HepG2 (cell line): ENCODE measurements around the gene GSTM1. TPM values are rescaled to one million over a fixed set of nuclear protein-coding genes. Genes with fewer than 3 reads are reported as not detected.
A peak's percentile ranks its signal among the peaks of the same experiment; 100 is the strongest.

ENCODE experiments used
- ADNP ChIP-seq: sonication (generic); formaldehyde crosslinking; IDR thresholded peaks from 2 replicates; pipeline ENCODE4 v1.4.0; 2020; ENCODE audit warnings: missing genetic modification reagents
- AKAP8 ChIP-seq: sonication (generic); formaldehyde crosslinking; IDR thresholded peaks from 2 replicates; pipeline ENCODE4 v1.5.1; 2020; ENCODE audit warnings: mild to moderate bottlenecking, missing genetic modification reagents
- ATF7 ChIP-seq, 2 experiments: fragments of 450-650 bp in 1 of 2; sonication (generic) in 1 of 2; formaldehyde crosslinking in 1 of 2; IDR thresholded peaks; 2 replicates each; pipeline versions ENCODE4 v1.4.0 to v1.6.1; 2016 to 2020; ENCODE audit warnings: antibody characterized with exemption in 1 of 2, mild to moderate bottlenecking in 1 of 2, missing genetic modification reagents in 1 of 2
- CBX2 ChIP-seq, 2 experiments: fragments of 200-600 bp in 1 of 2; sonication (generic); formaldehyde crosslinking in 1 of 2; IDR thresholded peaks; 2 replicates each; pipeline versions ENCODE4 v1.7.0 to v1.8.1; 2018 to 2022; ENCODE audit warnings: low read depth in 2 of 2, low read length in 1 of 2, mild to moderate bottlenecking in 1 of 2, missing genetic modification reagents in 1 of 2
- EZH2 ChIP-seq: conservative IDR thresholded peaks from 2 replicates; pipeline ENCODE4 v1.6.1; 2012; ENCODE audit warnings: mild to moderate bottlenecking, low read depth, low read length, moderate library complexity
- GATA4 ChIP-seq: sonication (generic); IDR thresholded peaks from 2 replicates; pipeline ENCODE4 v1.6.1; 2016; ENCODE audit warnings: antibody characterized with exemption, low read depth, borderline replicate concordance
- HDAC6 ChIP-seq: fragments of 200-600 bp; sonication (generic); IDR thresholded peaks from 2 replicates; pipeline ENCODE4 v1.7.0; 2017; ENCODE audit warnings: mild to moderate bottlenecking, antibody characterized with exemption, low read length, low read depth
- KLF16 ChIP-seq, 2 experiments: sonication (generic) in 1 of 2; formaldehyde crosslinking in 1 of 2; IDR thresholded peaks; 2 replicates each; pipeline versions ENCODE4 v1.6.1 to v1.8.0; 2016 to 2023; ENCODE audit warnings: missing genetic modification reagents in 2 of 2, missing compliant biosample characterization in 1 of 2
- LCORL ChIP-seq, 2 experiments: fragments of 450-650 bp in 1 of 2; sonication (generic) in 1 of 2; formaldehyde crosslinking in 1 of 2; IDR thresholded peaks; 2 replicates each; pipeline versions ENCODE4 v1.5.0 to v1.6.1; 2017 to 2020; ENCODE audit warnings: antibody characterized with exemption in 1 of 2, missing genetic modification reagents in 1 of 2
- MIXL1 ChIP-seq: IDR thresholded peaks from 2 replicates; pipeline ENCODE4 v1.6.1; 2016
- MTA1 ChIP-seq: sonication (generic); formaldehyde crosslinking; IDR thresholded peaks from 2 replicates; pipeline ENCODE4 v1.4.0; 2020; ENCODE audit warnings: missing genetic modification reagents, mild to moderate bottlenecking, borderline replicate concordance
- POLR2A ChIP-seq, 2 experiments: IDR thresholded peaks; 2 replicates each; pipeline ENCODE4 v1.6.1; 2011; ENCODE audit warnings: low read depth in 2 of 2, low read length in 2 of 2, mild to moderate bottlenecking in 1 of 2, moderate library complexity in 1 of 2; ENCODE audit not compliant: insufficient read depth in 1 of 2
- TRIM24 ChIP-seq: sonication (generic); formaldehyde crosslinking; IDR thresholded peaks from 2 replicates; pipeline ENCODE4 v1.8.0; 2022; ENCODE audit warnings: mild to moderate bottlenecking, missing genetic modification reagents
- ZBTB1 ChIP-seq: sonication (generic); formaldehyde crosslinking; IDR thresholded peaks from 2 replicates; pipeline ENCODE4 v1.4.0; 2020; ENCODE audit warnings: missing genetic modification reagents, borderline replicate concordance
- ZNF33B ChIP-seq: sonication (generic); formaldehyde crosslinking; IDR thresholded peaks from 2 replicates; pipeline ENCODE4 v1.5.1; 2020; ENCODE audit warnings: mild to moderate bottlenecking, missing genetic modification reagents
- ZNF552 ChIP-seq: sonication (generic); formaldehyde crosslinking; IDR thresholded peaks from 2 replicates; pipeline ENCODE4 v1.9.0; 2022; ENCODE audit warnings: missing genetic modification reagents, mild to moderate bottlenecking, borderline replicate concordance
- ZNF562 ChIP-seq: sonication (generic); formaldehyde crosslinking; IDR thresholded peaks from 2 replicates; pipeline ENCODE4 v1.8.0; 2022; ENCODE audit warnings: missing genetic modification reagents, borderline replicate concordance
- ZNF644 ChIP-seq: IDR thresholded peaks from 2 replicates; pipeline ENCODE4 v1.6.1; 2016; ENCODE audit warnings: low read depth
- polyA plus RNA-seq, 8 experiments: library from polyadenylated mRNA; depleted of rRNA in 3 of 8; stranded (reverse) in 7 of 8; unstranded in 1 of 8; fragments of >200 nt; fragmentation: Illumina TruSeq in 4 of 8; extraction: Trizol in 4 of 8; gene quantifications; 2 replicates each; pipeline versions ENCODE4 v1.2.1 to v1.2.3, GENCODE V29; 2011 to 2016; ENCODE audit warnings: low read depth in 4 of 8, missing spikeins in 1 of 8, mixed read lengths in 1 of 8; ENCODE audit not compliant: insufficient read depth in 1 of 8
- total RNA-seq, 5 experiments: library from RNA; depleted of rRNA; stranded (reverse); fragments of >200 nt; fragmentation: Illumina TruSeq; extraction: Trizol; gene quantifications; 2 replicates each; pipeline ENCODE4 v1.2.3, GENCODE V29; 2016; ENCODE audit warnings: low read depth in 1 of 5
- TF ChIP-seq, protein P1 (sequence below): sonication (generic); formaldehyde crosslinking; IDR thresholded peaks from 2 replicates; pipeline ENCODE4 v1.4.0; 2020; ENCODE audit warnings: mild to moderate bottlenecking, missing genetic modification reagents, borderline replicate concordance
- TF ChIP-seq, protein P2 (sequence below): sonication (generic); formaldehyde crosslinking; IDR thresholded peaks from 2 replicates; pipeline ENCODE4 v1.5.0; 2020; ENCODE audit warnings: missing genetic modification reagents

Gene GSTM1
- total and polyA plus RNA-seq, 2 of the 13 experiments (the other 11 are each of a cell fraction or from before 2014, with no cell fraction given), result 0.42 TPM; not detected in 1

DNA sequence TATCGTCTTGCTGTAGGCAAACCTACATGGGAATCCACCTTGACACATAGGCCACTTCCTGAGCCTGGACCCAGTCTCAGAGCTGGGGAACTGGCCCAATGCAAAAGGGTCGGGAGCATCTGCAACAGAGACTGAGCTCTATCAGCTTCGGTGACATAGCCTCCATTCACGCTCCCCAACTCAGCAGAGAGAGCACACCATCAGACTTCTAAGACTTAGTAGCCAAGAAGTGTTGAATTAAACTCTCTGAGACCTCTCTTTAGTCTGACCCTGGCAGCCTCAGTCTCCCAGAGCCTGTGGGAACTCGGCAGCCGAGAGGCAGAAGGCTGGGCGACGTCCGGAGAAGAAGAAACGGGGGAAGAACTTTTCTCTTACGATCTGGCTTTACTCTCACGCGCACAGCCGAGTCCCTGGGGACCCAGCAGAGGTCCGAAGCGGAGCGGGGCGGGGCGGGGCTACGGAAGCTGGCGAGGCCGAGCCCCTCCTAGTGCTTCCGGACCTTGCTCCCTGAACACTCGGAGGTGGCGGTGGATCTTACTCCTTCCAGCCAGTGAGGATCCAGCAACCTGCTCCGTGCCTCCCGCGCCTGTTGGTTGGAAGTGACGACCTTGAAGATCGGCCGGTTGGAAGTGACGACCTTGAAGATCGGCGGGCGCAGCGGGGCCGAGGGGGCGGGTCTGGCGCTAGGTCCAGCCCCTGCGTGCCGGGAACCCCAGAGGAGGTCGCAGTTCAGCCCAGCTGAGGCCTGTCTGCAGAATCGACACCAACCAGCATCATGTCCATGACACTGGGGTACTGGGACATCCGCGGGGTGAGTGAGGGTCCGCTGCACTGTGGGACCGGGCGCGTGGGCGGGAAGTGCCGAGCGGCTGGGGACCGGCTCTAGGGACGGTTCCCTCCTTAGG, 31.8 kb upstream of the GSTM1 start, which contains the start of gene GSTM4 (continued):
- TF ChIP-seq GATA4 (peak; percentile 54; the same call in 1 of the 2 replicates), CBX2 (IDR thresholded peaks at IDR 0.05; ENCODE audit: low read depth, low read length) (no peak), CBX2 (CRISPR knock-in tag; IDR thresholded peaks at IDR 0.05; ENCODE audit: low read depth) (no peak), ZBTB1 (no peak), EZH2 (no peak), ZNF552 (0 out of 2 replicates have a peak, but pooled peaks have one; percentile 73), MIXL1 (CRISPR knock-in tag) (no peak; the same call in 1 of the 2 replicates), HDAC6 (no peak), TRIM24 (no peak), ZNF644 (no peak), ZNF33B (0 out of 2 replicates have a peak, but pooled peaks have one; percentile 66), ATF7 (IDR thresholded peaks at IDR 0.05) (no peak), ATF7 (CRISPR knock-in tag; IDR thresholded peaks at IDR 0.05) (0 out of 2 replicates have a peak, but pooled peaks have one; percentile 21), MTA1 (CRISPR knock-in tag) (peak; percentile 90), ADNP (CRISPR knock-in tag) (no peak), AKAP8 (CRISPR knock-in tag) (no peak), ZNF562 (CRISPR knock-in tag) (no peak), KLF16 (CRISPR knock-in tag; IDR thresholded peaks at IDR 0.05) (peak in 1 of 2 experiments; percentile 78; a peak in 2 of 4 replicates), LCORL (IDR thresholded peaks at IDR 0.05) (no peak), LCORL (CRISPR knock-in tag; IDR thresholded peaks at IDR 0.05) (peak; percentile 56; the same call in 1 of the 2 replicates), POLR2A (IDR thresholded peaks at IDR 0.05; ENCODE audit: insufficient read depth in 1 of 2, low read depth in 2 of 2, low read length in 2 of 2) (peak in 1 of 2 experiments; percentile 85; a peak in 2 of 4 replicates)
- TF ChIP-seq, protein P1, sequence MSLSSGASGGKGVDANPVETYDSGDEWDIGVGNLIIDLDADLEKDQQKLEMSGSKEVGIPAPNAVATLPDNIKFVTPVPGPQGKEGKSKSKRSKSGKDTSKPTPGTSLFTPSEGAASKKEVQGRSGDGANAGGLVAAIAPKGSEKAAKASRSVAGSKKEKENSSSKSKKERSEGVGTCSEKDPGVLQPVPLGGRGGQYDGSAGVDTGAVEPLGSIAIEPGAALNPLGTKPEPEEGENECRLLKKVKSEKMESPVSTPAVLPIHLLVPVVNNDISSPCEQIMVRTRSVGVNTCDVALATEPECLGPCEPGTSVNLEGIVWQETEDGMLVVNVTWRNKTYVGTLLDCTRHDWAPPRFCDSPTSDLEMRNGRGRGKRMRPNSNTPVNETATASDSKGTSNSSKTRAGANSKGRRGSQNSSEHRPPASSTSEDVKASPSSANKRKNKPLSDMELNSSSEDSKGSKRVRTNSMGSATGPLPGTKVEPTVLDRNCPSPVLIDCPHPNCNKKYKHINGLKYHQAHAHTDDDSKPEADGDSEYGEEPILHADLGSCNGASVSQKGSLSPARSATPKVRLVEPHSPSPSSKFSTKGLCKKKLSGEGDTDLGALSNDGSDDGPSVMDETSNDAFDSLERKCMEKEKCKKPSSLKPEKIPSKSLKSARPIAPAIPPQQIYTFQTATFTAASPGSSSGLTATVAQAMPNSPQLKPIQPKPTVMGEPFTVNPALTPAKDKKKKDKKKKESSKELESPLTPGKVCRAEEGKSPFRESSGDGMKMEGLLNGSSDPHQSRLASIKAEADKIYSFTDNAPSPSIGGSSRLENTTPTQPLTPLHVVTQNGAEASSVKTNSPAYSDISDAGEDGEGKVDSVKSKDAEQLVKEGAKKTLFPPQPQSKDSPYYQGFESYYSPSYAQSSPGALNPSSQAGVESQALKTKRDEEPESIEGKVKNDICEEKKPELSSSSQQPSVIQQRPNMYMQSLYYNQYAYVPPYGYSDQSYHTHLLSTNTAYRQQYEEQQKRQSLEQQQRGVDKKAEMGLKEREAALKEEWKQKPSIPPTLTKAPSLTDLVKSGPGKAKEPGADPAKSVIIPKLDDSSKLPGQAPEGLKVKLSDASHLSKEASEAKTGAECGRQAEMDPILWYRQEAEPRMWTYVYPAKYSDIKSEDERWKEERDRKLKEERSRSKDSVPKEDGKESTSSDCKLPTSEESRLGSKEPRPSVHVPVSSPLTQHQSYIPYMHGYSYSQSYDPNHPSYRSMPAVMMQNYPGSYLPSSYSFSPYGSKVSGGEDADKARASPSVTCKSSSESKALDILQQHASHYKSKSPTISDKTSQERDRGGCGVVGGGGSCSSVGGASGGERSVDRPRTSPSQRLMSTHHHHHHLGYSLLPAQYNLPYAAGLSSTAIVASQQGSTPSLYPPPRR, result 0 out of 2 replicates have a peak, but pooled peaks have one; percentile 42
- TF ChIP-seq, protein P2, sequence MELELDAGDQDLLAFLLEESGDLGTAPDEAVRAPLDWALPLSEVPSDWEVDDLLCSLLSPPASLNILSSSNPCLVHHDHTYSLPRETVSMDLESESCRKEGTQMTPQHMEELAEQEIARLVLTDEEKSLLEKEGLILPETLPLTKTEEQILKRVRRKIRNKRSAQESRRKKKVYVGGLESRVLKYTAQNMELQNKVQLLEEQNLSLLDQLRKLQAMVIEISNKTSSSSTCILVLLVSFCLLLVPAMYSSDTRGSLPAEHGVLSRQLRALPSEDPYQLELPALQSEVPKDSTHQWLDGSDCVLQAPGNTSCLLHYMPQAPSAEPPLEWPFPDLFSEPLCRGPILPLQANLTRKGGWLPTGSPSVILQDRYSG (CRISPR knock-in tag), result no peak
